Measurements from ENCODE around the gene ARHGAP6. TPM values are rescaled to one million over a fixed set of nuclear protein-coding genes. Genes with fewer than 3 reads are reported as not detected.

The ARHGAP6 gene
- total and polyA plus RNA-seq, 9 of the 15 experiments (the other 6 are each of a cell fraction or from before 2014, with no cell fraction given): 12.5 to 63.6 (median 41.8) TPM

GRCh38 chrX:11422525-11422857, 243.2 kb downstream of the ARHGAP6 start:
- 0 out of 2 replicates have a peak, but pooled peaks cover 2% of the 10 kb centered on the region for H3K9me3 ChIP-seq (replicated peaks; ENCODE audit: control insufficient read depth, insufficient read depth, low read depth, low read length)
- ChIA-PET CTCF (ENCODE audit: low intra/inter-chr PET ratio) (no interaction called here), POLR2A (interaction anchor here (0.6 to 1.4 kb wide), 3 partner anchors 10 to 117 kb away, joined by 3 to 8 read pairs (median 3); no protein-coding TSS in a partner anchor)
- H3K4me2 ChIP-seq (ENCODE audit: insufficient read depth, low read length): peak overlapping the region; percentile 96
- no peak overlapping the region for H2AFZ ChIP-seq (ENCODE audit: low read depth, low read length)
- peak overlapping the region; percentile 92 for H3K27ac ChIP-seq (ENCODE audit: extremely low read depth, low read depth, low read length)
- peaks cover 4 to 66% of the 10 kb centered on the region in 2 experiments for H3K4me1 ChIP-seq (replicated peaks in 1 of 2; ENCODE audit: control insufficient read depth in 2 of 2, insufficient read depth in 2 of 2, low read length in 2 of 2)
- no peak overlapping the region for H3K4me3 ChIP-seq
- no peak for DNase-seq (ENCODE audit: extremely low read depth in 1 of 4, low spot score in 3 of 4)
- peak overlapping the region in 1 of 2 experiments; percentile 46; a peak in 2 of 4 replicates for H3K9ac ChIP-seq (ENCODE audit: insufficient read depth in 1 of 2, low read depth in 2 of 2, low read length in 2 of 2)
- in situ Hi-C loops (cut with MboI): no loop called here
- H3K79me2 ChIP-seq (ENCODE audit: control insufficient read depth, insufficient read depth, low read length): peaks cover 100% of the 10 kb centered on the region
- H3K9me1 ChIP-seq (ENCODE audit: control insufficient read depth, insufficient read depth, low read length): no peaks in the 10 kb centered on the region
- intact Hi-C loops (cut with micrococcal nuclease): loop anchor here (2.0 kb wide), 1 partner anchor 14 kb away; no protein-coding TSS in a partner anchor
- no peak for ATAC-seq
- no peak for FAIRE-seq
- H4K20me1 ChIP-seq (replicated peaks; ENCODE audit: control insufficient read depth, insufficient read depth, low read length): no peaks in the 10 kb centered on the region
- BruUV-seq (replicated peaks): no TSS peak
- TF ChIP-seq PHTF2 (CRISPR knock-in tag; IDR thresholded peaks at IDR 0.05) (no peak), FOSL1 (tag; conservative IDR thresholded peaks at IDR 0.05) (0 out of 2 replicates have a peak, but pooled peaks have one; percentile 7), NFE2 (IDR thresholded peaks at IDR 0.05; ENCODE audit: low read depth) (0 out of 2 replicates have a peak, but pooled peaks have one; percentile 18), CEBPG (CRISPR knock-in tag; IDR thresholded peaks at IDR 0.05) (no peak), CEBPG (tag; conservative IDR thresholded peaks at IDR 0.05 in 1 of 2, IDR thresholded peaks at IDR 0.05 in 1 of 2) (peak in 1 of 2 experiments; percentile 35; a peak in 1 of 4 replicates), ID3 (CRISPR knock-in tag; IDR thresholded peaks at IDR 0.05) (no peak), ID3 (tag; IDR thresholded peaks at IDR 0.05) (peak; percentile 64; the same call in 1 of the 2 replicates)
- H3K27me3 ChIP-seq (ENCODE audit: control insufficient read depth in 2 of 2, insufficient read depth in 2 of 2, low read length in 2 of 2): no peaks in the 10 kb centered on the region
- H3K36me3 ChIP-seq (ENCODE audit: control insufficient read depth, insufficient read depth, low read length): peaks cover 39% of the 10 kb centered on the region
